Adipocyte (in vitro differentiated cells): ENCODE data around the gene ENAH.
A peak's percentile ranks its signal among the peaks of the same experiment; 100 is the strongest.

ENCODE experiments used
- DNase-seq: peaks from one replicate; pipeline ENCODE4 v3.0.0-alpha.2; 2015; ENCODE audit warnings: low read depth
- H3K27me3 ChIP-seq: replicated peaks from 2 replicates; pipeline ENCODE4 v1.7.0; 2013; ENCODE audit warnings: mild to moderate bottlenecking, low read length, moderate library complexity; ENCODE audit not compliant: control insufficient read depth, insufficient read depth
- H3K36me3 ChIP-seq: 2 replicates; pipeline ENCODE4 v1.7.0; 2013; ENCODE audit warnings: low read length, mild to moderate bottlenecking, moderate library complexity; ENCODE audit not compliant: control insufficient read depth, insufficient read depth, severe bottlenecking
- H3K4me1 ChIP-seq: 2 replicates; pipeline ENCODE4 v1.7.0; 2013; ENCODE audit warnings: mild to moderate bottlenecking, low read length, moderate library complexity; ENCODE audit not compliant: control insufficient read depth, insufficient read depth
- H3K4me3 ChIP-seq: 2 replicates; pipeline ENCODE4 v1.7.0; 2013; ENCODE audit warnings: mild to moderate bottlenecking, low read length, moderate library complexity
- H3K9ac ChIP-seq: 2 replicates; pipeline ENCODE4 v1.7.0; 2013; ENCODE audit warnings: mild to moderate bottlenecking, low read length, moderate library complexity
- H3K9me3 ChIP-seq: 2 replicates; pipeline ENCODE4 v1.7.0; 2013; ENCODE audit warnings: mild to moderate bottlenecking, low read length, moderate library complexity; ENCODE audit not compliant: control insufficient read depth

The ENAH gene

DNA sequence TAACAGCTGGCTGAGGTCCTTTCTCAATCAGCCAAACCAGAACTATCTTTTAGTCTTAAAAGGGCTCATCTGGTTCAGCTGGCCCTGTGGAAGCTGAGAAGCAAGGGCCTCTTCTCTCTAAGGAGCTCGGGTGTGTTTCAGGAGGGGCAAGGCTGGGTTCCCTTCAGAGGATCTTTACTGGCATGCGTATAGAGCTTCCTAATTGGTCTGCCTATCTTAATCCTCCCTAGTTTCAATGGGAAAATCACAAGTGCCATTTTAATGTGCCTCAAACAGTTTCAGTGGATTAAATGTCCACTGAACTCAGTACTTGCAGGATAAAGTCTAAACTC, 143.6 kb downstream of the ENAH start:
- DNase-seq, result no peak

DNA sequence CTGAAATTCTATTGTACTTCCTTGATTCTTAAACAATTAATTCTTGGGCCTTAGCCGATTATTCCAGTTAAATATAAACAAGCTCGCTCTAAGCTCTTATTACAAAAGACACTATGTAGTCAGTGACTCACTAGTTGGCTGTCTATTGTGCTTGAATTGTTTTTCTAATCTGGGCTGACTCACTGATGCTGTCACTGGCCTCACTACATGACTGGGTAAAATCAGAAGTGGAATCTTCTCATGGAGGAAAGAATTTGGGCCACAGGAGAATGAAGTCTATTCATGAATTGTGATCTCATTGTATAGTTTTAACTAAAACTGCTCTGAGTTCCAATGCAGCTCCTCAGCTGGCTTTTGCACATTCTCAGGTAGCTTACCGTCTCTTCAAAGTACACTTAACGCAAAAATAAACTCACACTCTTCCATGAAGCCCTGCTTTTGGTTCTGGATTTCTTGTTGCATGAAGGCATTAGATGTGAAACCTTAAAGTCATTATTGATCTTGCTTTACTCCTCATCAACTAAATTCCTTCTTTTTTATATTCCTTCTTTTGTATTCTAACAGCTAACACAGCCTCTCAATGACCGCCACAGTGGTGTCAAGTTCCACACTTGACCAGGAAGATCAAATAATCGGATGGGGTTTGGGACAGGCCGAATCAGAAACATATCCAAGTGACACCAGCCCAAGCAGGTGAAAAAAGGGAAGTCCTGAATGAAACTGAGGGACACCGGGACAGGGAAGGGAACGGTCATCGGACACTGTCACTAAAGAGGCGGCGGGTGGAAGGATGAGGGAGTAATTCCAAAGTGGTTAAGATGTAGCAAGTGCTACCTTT, 144.2 kb downstream of the ENAH start:
- no peak overlapping the region for H3K4me3 ChIP-seq
- no peak overlapping the region for H3K9ac ChIP-seq
- DNase-seq, result peak; percentile 97
- H3K36me3 ChIP-seq, result peaks cover 37% of the 10 kb centered on the region
- peaks cover 14% of the 10 kb centered on the region for H3K4me1 ChIP-seq
- no peaks in the 10 kb centered on the region for H3K27me3 ChIP-seq
- H3K9me3 ChIP-seq, result no peaks in the 10 kb centered on the region

More for the DNA sequence above, 143.6 kb downstream of the ENAH start:
- H3K36me3 ChIP-seq, result peaks cover 37% of the 10 kb centered on the region
- no peaks in the 10 kb centered on the region for H3K27me3 ChIP-seq
- H3K4me3 ChIP-seq, result no peak overlapping the region
- H3K4me1 ChIP-seq, result peaks cover 14% of the 10 kb centered on the region
- H3K9me3 ChIP-seq, result no peaks in the 10 kb centered on the region
- no peak overlapping the region for H3K9ac ChIP-seq

DNA sequence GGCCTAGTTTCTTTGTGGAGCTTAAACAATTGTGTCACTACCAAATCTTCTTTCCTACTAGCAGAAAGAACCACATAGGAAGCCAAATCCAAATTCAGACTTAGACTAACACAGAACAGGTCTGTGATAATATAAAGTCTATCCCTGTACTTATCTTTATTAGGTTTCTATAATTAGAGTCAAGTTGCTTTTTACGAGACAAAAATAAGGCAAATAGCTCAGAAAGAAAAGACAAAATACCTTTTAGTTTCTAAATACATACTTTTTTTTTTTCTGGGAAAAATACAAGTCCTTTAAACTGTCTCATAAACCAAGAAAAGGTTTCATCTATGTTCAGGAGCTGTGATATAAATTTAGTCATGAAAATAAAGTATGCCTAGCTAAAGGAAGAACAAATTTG, 146.2 kb downstream of the ENAH start:
- DNase-seq, result no peak
- H3K27me3 ChIP-seq, result no peaks in the 10 kb centered on the region
- H3K4me3 ChIP-seq, result no peak overlapping the region
- H3K9me3 ChIP-seq, result no peaks in the 10 kb centered on the region
- no peak overlapping the region for H3K9ac ChIP-seq
- peaks cover 14% of the 10 kb centered on the region for H3K4me1 ChIP-seq
- H3K36me3 ChIP-seq, result peaks cover 24% of the 10 kb centered on the region

DNA sequence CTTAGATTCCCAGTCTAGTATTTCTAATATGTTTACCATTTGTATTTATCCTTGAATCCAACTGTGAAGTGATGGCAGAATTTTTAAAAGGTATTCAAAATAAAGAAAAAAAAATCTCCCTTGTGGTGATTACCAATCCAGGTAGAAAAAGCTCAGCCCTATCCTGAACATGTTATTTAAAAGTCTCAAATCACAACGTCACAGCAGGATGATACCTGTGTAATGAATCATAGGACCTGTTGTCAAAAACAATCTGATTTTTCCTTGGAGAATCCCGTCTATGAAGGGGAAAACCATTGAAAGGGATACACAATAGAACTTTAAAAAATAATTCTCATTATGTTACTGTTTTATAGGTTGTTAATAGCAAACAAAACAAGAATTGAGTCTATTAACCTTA, 148.1 kb downstream of the ENAH start:
- DNase-seq, result no peak
- Histone ChIP-seq H3K4me3 (no peak overlapping the region), H3K36me3 (peaks cover 16% of the 10 kb centered on the region), H3K27me3 (no peaks in the 10 kb centered on the region), H3K4me1 (peaks cover 14% of the 10 kb centered on the region), H3K9ac (no peak overlapping the region), H3K9me3 (no peaks in the 10 kb centered on the region)

DNA sequence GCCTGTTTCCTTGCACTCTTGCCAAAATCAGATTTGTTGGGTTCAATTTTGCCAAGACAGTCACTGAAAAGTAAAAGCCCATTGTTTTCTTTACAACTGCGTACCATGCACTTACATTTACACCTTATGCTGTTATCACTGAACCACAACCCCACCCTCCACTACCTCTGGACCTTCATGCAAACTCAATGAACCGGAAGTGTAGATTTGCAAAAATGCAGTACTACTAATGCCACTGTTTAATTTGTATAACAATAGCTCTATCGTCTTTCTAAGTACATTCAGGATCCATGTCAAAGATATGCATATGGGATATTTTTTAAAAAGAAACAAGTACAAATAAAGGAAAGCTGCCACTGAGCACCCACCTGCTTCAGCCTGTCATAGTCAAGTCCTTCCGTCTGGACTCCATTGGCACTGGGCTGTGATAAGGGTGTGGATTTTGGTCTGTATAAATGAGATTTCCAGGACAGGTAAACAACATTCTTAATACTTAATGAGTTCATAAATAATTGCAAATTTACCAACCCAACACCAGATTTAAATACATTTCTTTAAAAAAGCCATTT, 152.2 kb downstream of the ENAH start:
- no peak for DNase-seq
- Histone ChIP-seq H3K4me1 (peaks cover 11% of the 10 kb centered on the region), H3K4me3 (no peak overlapping the region), H3K27me3 (no peaks in the 10 kb centered on the region), H3K9me3 (no peaks in the 10 kb centered on the region), H3K36me3 (peaks cover 19% of the 10 kb centered on the region), H3K9ac (no peak overlapping the region)

DNA sequence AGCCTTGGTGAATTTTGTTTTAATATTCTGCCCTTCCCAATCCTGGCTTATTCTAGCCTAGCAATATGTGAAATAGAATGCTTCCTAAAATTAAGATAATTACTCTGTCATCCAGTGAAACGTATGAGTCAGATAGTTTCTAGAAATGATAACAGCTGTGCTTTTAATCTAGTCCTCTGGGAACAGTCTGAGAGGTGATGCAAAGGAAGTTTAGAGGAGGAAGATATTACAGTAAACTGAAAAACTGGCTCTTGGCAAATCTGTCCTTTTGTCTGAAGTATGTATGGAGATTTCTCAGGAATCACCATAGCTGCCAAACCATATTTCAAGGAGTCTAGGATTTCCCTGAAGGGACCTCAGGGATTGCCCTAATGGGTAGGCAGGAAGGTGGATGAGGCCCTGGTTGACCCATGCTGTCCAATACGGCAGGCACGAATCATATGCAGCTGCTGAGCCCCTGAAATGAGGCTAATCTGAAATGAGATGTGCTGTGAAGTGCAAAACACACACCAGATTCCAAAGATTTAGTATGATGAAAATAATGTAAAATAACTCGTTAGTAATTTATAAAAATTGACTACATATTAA, 154.3 kb downstream of the ENAH start:
- Histone ChIP-seq H3K36me3 (peaks cover 26% of the 10 kb centered on the region), H3K9me3 (no peaks in the 10 kb centered on the region), H3K4me1 (peaks cover 11% of the 10 kb centered on the region), H3K9ac (no peak overlapping the region), H3K27me3 (no peaks in the 10 kb centered on the region), H3K4me3 (no peak overlapping the region)
- peak; percentile 69 for DNase-seq

DNA sequence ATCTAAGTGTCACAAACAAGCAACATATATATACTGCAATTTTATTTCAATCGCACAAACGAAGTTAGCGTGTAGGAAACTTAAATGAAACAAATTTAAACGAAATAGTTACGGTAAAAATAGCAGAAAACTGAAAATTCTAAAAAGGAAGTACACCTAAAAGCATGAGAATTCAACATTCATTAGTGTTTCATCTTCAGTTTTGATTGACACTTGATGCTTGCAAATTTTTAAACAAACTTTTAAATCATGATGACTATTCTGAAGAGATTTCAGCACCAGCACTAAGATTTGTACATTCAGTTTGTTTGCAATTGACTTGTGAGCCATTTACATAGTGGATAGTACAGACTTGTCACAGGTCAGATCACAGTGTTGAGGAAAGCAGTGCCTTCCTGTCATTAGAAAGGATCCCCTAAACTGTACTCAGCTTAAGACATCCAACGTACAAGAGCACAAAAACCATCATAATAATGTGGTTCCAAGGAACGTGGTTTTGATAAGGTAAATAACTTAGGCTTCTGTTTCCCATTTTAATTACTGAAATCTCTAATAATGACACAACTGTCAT, 158.0 kb downstream of the ENAH start:
- H3K9ac ChIP-seq, result no peak overlapping the region
- H3K9me3 ChIP-seq, result no peaks in the 10 kb centered on the region
- no peak overlapping the region for H3K4me3 ChIP-seq
- H3K27me3 ChIP-seq, result no peaks in the 10 kb centered on the region
- peaks cover 29% of the 10 kb centered on the region for H3K36me3 ChIP-seq
- H3K4me1 ChIP-seq, result peaks cover 11% of the 10 kb centered on the region
- no peak for DNase-seq

DNA sequence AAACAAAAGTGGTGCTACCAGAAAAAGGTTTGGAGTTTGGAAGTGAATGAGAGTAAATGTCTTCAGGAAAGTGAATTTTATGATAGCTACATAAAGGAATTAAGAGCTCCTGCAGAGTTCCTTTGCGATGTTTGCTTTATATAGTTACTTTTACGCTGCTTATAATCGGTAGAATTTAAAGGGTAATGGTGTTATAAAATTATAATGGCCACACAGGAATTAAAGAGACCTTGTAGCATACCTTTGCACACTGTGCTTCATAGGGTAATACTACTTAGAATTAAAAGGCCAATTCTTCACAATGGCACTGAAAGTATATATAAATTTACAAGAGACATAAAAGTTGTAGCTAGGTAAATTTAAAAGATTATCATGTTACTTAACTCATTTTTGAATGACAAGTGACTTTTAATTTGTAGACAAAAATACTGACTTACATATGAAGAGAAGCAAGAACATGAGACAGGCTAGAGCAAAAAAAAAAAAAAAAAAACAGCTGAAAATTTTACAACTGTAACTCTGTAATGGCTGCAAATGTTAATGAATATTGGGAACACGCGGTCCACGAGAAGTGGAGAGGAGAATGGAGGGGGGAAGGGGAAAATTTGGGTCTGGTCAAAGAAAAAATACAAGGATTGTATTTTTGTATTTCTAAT, 159.2 kb downstream of the ENAH start:
- Histone ChIP-seq H3K4me1 (peaks cover 7% of the 10 kb centered on the region), H3K36me3 (peaks cover 29% of the 10 kb centered on the region), H3K27me3 (no peaks in the 10 kb centered on the region), H3K9ac (no peak overlapping the region), H3K4me3 (no peak overlapping the region), H3K9me3 (no peaks in the 10 kb centered on the region)
- no peak for DNase-seq

DNA sequence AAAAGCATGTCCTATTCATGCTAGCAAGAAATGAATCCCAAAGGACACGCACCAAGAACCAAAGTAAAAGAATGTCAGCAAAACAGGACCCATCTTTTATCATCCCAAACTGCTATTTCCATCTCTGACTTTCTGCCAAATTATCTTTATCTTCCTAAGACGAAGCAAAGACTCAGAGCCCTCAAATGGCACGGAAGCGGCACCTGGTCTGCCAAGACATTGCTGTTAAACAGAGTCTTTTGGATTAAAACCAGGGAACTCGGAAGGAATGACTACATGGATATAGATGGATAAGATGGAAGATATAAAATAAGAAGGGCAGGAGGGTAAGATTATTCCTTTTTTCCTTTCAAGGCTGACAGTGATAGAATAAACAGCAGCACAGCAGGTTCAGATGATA, 164.2 kb downstream of the ENAH start:
- Histone ChIP-seq H3K27me3 (no peaks in the 10 kb centered on the region), H3K9ac (no peak overlapping the region), H3K4me1 (no peaks in the 10 kb centered on the region), H3K4me3 (no peak overlapping the region), H3K36me3 (peaks cover 6% of the 10 kb centered on the region), H3K9me3 (no peaks in the 10 kb centered on the region)
- DNase-seq, result no peak

DNA sequence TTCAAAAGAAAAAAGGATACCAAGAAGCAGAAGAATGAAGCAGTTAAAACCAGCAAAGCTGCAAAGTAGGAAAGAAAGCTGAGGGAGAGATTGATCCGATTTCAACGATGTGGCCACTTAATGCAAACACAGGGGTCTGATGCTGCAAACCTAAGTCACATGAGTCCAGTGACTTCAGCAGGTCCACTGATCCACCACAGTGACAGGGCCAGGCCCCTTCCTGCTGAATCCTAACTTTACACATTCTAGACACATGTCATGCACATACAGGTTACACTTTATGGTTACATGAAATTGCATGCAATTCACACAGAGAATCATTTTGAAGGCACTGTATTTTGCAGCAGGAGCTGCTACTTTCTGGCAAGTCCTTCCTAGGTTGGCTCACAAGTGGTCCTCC, 166.1 kb downstream of the ENAH start:
- H3K4me1 ChIP-seq, result peaks cover 9% of the 10 kb centered on the region
- peaks cover 3% of the 10 kb centered on the region for H3K36me3 ChIP-seq
- no peaks in the 10 kb centered on the region for H3K9me3 ChIP-seq
- no peak for DNase-seq
- no peak overlapping the region for H3K9ac ChIP-seq
- H3K27me3 ChIP-seq, result peaks cover under 1% of the 10 kb centered on the region
- no peak overlapping the region for H3K4me3 ChIP-seq

DNA sequence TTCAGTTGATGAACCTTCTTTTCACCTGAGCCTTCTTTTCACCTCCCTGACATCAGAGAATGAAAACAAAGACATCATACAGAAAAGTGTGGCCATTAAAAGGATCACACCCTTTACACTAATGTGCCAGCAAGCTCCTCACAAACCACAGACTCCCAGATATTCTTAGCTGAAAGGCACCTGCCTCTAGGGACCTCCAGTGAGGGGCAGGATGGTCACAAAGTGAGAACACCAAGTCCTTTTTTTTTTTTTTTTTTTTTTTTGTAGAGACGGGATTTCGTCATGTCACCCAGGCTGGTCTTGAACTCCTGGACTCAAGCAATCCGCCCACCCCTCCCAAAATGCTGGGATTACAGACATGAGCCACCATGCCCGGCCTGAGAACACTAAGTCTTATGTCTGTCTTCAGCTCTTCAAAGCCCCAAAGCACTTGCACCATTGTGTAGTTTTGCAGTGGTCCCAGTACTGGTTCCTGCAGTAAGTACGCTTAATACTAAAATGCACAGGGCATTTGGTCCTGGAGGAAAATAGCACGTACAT, 166.9 kb downstream of the ENAH start:
- no peaks in the 10 kb centered on the region for H3K9me3 ChIP-seq

More for the DNA sequence above, 166.9 kb downstream of the ENAH start:
- Histone ChIP-seq H3K4me1 (peaks cover 9% of the 10 kb centered on the region), H3K36me3 (peaks cover 3% of the 10 kb centered on the region), H3K4me3 (no peak overlapping the region), H3K27me3 (peaks cover 8% of the 10 kb centered on the region), H3K9ac (no peak overlapping the region)
- DNase-seq, result no peak
